Brain microvascular endothelial cell (primary cell): ENCODE results near the gene LBX1.

Source experiments
- DNase-seq: peaks from one replicate; pipeline ENCODE4 v3.0.0-alpha.2; 2020
- H3K27ac ChIP-seq: fragments of 250-450 bp; sonication (Bioruptor Pico); 2 replicates; pipeline ENCODE4 v1.5.1; 2020; ENCODE audit warnings: mild to moderate bottlenecking, moderate library complexity
- H3K27me3 ChIP-seq: fragments of 250-450 bp; sonication (Bioruptor Pico); replicated peaks from 2 replicates; pipeline ENCODE4 v1.5.1; 2020; ENCODE audit warnings: mild to moderate bottlenecking
- H3K36me3 ChIP-seq: fragments of 250-450 bp; sonication (Bioruptor Pico); replicated peaks from 2 replicates; pipeline ENCODE4 v1.5.1; 2020; ENCODE audit warnings: mild to moderate bottlenecking
- H3K4me3 ChIP-seq: 2 replicates; pipeline ENCODE4 v1.5.1; 2011; ENCODE audit warnings: low read depth, mild to moderate bottlenecking, control low read depth, low read length, moderate library complexity
- in situ Hi-C: cut with HindIII; loops from 2 replicates; pipeline ENCODE4 v1.10.0; 2017; ENCODE audit warnings: low sequenced_read_pairs, low pct_ligation_motif_present
- TF ChIP-seq, protein P1 (sequence below): IDR thresholded peaks from 2 replicates; pipeline ENCODE4 v1.5.1; 2011; ENCODE audit warnings: low read depth, mild to moderate bottlenecking, moderate library complexity, low read length, control low read depth, inconsistent platforms; ENCODE audit errors: missing control alignments

LBX1 gene

DNA sequence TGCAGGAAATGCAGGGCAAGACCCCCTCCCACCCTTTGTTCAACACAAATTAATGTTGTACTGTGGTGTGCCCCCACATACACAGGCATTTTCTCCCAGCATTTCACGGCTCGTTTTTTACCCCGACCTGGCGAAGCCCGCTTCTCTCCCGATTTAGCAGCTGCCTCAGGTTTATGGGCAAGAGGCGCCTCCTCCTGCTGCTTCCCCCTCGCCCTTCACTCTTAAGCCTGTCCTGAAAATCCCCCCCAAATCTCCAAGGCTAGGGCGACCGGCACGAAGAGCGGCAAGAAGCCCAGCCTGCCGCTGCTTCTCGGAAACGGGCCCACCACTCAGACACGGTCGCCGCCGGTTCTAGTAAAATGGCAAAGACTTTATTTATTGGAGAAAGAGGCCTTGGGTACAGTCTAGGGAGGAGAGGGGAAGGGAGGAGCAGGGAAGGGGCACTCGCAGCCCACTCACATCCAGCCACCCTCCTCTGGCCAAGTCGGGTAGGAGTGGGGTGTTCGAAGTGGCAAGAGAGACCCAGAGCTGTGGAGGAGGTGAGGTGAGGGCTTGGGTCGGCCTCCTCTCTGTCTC, 3.3 kb downstream of the LBX1 start:
- Histone ChIP-seq H3K36me3 (no peaks in the 10 kb centered on the region), H3K27ac (no peak overlapping the region), H3K27me3 (peaks cover 97% of the 10 kb centered on the region), H3K4me3 (no peak overlapping the region)
- TF ChIP-seq, protein P1, sequence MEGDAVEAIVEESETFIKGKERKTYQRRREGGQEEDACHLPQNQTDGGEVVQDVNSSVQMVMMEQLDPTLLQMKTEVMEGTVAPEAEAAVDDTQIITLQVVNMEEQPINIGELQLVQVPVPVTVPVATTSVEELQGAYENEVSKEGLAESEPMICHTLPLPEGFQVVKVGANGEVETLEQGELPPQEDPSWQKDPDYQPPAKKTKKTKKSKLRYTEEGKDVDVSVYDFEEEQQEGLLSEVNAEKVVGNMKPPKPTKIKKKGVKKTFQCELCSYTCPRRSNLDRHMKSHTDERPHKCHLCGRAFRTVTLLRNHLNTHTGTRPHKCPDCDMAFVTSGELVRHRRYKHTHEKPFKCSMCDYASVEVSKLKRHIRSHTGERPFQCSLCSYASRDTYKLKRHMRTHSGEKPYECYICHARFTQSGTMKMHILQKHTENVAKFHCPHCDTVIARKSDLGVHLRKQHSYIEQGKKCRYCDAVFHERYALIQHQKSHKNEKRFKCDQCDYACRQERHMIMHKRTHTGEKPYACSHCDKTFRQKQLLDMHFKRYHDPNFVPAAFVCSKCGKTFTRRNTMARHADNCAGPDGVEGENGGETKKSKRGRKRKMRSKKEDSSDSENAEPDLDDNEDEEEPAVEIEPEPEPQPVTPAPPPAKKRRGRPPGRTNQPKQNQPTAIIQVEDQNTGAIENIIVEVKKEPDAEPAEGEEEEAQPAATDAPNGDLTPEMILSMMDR = no peak
- in situ Hi-C loops = no loop called here
- no peak for DNase-seq

DNA sequence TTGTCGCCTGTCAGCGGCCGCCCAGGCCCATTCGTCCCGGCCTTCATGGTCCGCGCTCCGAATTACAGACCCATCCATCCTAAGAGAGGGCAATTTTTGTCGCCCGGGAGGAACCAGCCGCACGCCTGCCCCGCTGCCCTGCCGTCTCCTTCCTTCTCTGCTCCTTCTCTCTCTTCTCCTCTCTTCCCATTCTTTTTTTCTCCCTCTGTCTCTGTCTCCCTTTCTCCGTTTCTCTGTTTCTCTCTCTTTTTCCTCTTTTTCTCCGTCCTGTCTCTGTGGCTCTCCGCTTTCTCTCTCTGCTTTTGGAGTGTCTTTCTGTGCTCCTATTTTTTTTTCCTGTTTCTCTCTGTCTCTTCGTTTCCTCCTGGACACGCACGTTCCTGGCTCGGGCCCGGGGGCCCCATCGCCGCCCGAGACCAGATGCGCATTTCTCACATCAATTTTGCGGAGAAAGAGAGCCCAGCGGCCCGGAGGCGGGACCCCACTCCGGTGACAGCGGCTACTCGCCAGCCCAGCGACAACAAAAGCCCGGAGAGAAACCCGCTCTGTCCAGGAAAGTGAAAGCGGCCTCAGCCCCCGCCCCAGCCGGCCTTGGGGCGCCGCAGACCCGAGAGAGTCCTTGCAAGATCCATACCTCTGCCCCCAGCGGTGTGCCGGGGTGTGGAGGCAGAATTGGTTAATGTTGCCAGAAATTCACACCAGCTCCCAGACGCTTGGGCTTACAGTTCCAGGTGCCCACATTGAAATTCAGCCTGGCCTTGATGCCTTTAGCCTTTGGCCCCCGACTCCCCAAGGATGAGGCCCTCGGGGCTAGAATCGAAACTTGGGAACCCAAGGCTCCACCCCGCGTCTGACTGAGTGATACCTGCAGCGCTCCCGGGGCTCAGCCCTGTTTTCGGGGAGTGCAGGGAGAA, 4.1 kb downstream of the LBX1 start:
- DNase-seq = no peak
- no peak overlapping the region for H3K4me3 ChIP-seq
- in situ Hi-C loops = no loop called here

DNA sequence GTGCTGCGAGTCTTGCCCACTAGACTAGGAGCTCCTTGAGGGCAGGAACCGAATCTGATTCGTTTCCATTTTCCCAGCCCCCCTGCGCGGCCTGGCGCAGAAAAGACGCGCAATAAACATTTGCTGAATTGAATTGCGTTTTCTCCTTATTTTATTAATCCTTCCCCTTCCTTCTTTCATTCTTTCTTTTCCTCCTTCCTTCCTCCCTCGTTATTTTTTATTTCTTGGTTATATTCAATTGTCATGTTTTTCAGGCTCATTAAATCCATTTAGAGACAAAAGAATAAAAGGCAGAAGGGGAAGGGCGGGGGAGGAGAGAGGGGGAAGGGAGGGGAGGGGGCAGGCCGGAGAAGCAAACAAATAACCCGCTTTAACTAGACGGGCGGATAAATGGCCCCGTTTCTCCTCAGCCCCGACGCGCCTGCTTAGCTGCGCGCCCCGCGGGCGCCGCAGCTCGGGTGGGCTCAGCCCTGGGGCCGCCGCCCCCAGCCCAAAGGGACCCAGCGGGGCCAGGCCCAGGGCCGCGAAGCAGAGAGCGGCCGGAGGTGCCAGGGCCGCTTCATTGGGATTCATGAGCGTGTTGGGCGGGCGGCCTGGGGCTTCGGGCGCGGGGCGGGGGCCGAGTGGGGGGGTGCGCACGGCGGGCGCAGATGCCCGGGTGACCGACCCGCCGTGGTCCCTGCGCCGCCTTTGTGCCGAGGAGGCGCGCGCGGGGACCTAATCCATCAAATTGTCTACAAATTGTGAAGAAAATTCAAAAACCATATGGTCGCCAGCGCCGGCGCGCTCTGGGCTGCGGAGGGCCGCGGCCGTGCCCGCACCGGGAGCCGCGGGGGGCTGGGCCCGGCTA, 5.0 kb downstream of the LBX1 start:
- H3K4me3 ChIP-seq = no peak overlapping the region
- no peak for DNase-seq
- peaks cover 98% of the 10 kb centered on the region for H3K27me3 ChIP-seq
- in situ Hi-C loops = no loop called here
- no peak overlapping the region for H3K27ac ChIP-seq
- no peaks in the 10 kb centered on the region for H3K36me3 ChIP-seq
- TF ChIP-seq, protein P1 = no peak

More for the DNA sequence above, 4.1 kb downstream of the LBX1 start:
- H3K27ac ChIP-seq = no peak overlapping the region
- H3K27me3 ChIP-seq = peaks cover 97% of the 10 kb centered on the region
- H3K36me3 ChIP-seq = no peaks in the 10 kb centered on the region
- TF ChIP-seq, protein P1 = no peak

DNA sequence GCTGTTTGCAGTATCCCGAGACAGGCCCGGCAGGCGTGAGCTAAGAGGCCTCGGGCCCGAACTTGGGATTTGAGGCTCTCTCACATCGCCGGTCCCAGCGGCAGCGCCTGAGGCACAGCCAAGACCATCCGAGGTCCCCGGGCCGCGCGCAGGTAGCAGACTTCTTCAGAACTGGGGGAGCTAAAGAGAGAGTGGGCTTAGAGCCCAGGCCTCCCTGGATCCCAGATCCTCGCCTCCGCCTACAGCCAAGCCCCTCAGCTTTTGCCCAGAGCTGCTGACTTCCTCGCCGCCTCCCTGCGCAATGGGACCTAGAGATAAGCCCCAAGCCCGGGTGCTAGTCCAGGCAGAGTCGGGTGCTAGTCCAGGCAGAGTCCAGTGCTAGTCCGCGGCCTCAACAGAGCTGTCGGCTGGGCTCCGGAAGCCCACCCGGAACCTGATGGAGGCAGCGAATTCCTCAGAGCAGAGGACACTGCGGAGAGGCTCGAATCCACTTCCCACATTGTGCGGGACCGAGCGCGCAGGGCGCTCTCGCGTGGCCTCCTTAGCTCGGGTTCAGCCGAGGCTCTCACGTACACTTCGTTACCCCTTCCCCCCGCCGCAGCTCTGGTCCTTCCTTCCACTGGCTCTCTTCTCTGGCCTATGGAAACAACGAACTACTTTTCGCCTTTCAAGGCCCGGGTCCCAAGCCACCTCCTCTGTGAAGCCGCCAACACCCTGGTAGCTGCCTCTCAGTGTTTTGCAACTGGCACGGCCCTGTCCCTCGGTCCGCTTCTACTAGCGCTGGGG, 5.8 kb downstream of the LBX1 start:
- H3K27me3 ChIP-seq = peaks cover 98% of the 10 kb centered on the region
- TF ChIP-seq, protein P1 = no peak
- H3K27ac ChIP-seq = no peak overlapping the region
- in situ Hi-C loops = no loop called here
- no peaks in the 10 kb centered on the region for H3K36me3 ChIP-seq
- no peak for DNase-seq
- no peak overlapping the region for H3K4me3 ChIP-seq

DNA sequence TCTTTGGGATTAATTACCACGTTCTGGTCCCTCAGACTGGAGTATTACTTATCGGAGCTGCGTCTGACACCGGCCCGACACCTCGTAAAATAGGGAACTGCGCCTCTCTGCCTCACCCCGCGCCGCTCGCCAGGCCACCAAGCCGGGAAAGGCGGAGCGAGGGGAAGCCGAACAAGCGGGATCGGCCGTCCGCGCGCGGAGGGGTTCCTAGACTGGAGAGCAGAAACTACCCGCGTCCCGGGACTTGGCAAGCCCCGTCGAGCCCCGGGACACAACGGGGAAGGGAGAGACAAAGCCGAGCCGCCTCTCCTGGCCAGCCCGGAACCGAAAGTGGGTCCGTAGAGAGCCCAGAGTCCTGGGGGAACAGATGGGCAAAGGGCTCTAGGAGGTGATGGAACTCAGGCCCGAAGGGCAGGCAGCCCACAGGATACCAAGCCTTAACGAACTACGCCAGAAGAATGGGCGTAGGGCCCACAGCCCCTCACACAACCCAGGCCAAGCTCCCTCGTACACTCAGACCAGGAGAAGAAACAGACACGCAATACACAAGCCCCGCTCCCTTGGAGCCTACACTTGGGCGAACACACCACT, 6.5 kb downstream of the LBX1 start:
- in situ Hi-C loops = no loop called here
- H3K36me3 ChIP-seq = no peaks in the 10 kb centered on the region
- TF ChIP-seq, protein P1 = no peak
- DNase-seq = no peak
- no peak overlapping the region for H3K27ac ChIP-seq
- H3K4me3 ChIP-seq = no peak overlapping the region
- peaks cover 98% of the 10 kb centered on the region for H3K27me3 ChIP-seq
